Neural crest cell (in vitro differentiated cells): ENCODE data around the gene LSM3. TPM values are rescaled to one million over a fixed set of nuclear protein-coding genes. Genes with fewer than 3 reads are reported as not detected.
"Not testable (repeated sequence)": the region's sequence is repeated elsewhere in the genome, so short reads cannot be mapped to it uniquely, and the experiment has no call there.

ENCODE experiments used
- DNase-seq: peaks from one replicate; pipeline ENCODE4 v3.0.0; 2021; ENCODE audit warnings: low read depth, mixed read lengths, low spot score
- H3K27ac Mint-ChIP-seq: one replicate; pipeline ENCODE4 v1.8.0; 2021; ENCODE audit warnings: mild to moderate bottlenecking, mixed read lengths; ENCODE audit not compliant: unreplicated experiment
- H3K27me3 Mint-ChIP-seq: 2 replicates; pipeline ENCODE4 v1.8.0; 2021; ENCODE audit warnings: low read depth, mild to moderate bottlenecking, mixed read lengths
- H3K36me3 Mint-ChIP-seq: 2 replicates; pipeline ENCODE4 v1.8.0; 2021; ENCODE audit warnings: low read depth, mild to moderate bottlenecking, mixed read lengths
- H3K4me1 Mint-ChIP-seq: 2 replicates; pipeline ENCODE4 v1.8.0; 2021; ENCODE audit warnings: mixed read lengths
- H3K4me3 Mint-ChIP-seq: one replicate; pipeline ENCODE4 v1.8.0; 2021; ENCODE audit warnings: mild to moderate bottlenecking, mixed read lengths
- H3K9me3 Mint-ChIP-seq: 2 replicates; pipeline ENCODE4 v1.8.0; 2021; ENCODE audit warnings: mixed read lengths
- total RNA-seq: library from RNA; stranded (reverse); gene quantifications from 2 replicates; pipeline ENCODE4 v1.2.1, GENCODE V29; 2021
- TF ChIP-seq, protein P1 (sequence below): fragments of 200-600 bp; sonication (generic); conservative IDR thresholded peaks from 2 replicates; pipeline ENCODE4 v1.5.0; 2021; ENCODE audit warnings: antibody characterized with exemption, mild to moderate bottlenecking

Gene LSM3
- total RNA-seq, 1 donor from 2014 or later = 18.3 TPM

DNA sequence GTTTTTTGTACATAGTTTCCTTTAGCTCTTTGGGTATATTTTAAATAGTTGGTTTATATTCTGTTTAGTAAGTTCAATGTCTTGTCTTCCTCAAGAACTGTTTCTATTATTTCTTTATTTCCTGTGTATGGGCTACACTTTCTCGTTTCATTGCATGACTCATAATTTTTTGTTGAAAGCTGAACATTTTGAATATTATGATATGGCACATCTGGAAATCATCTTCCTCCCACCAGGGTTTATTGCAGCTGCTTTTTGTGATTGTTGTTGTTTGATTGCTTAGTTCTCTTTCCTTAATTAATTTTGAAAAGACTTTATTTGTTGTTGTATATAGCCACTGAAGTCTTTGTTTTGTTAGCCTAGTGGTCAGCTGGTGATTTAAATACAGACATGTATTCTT lies 43.8 kb downstream of the LSM3 start:
- H3K27me3 Mint-ChIP-seq = no peaks in the 10 kb centered on the region
- peaks cover 12% of the 10 kb centered on the region for H3K36me3 Mint-ChIP-seq
- peaks cover 25% of the 10 kb centered on the region for H3K4me1 Mint-ChIP-seq
- H3K9me3 Mint-ChIP-seq = peaks cover 19% of the 10 kb centered on the region
- no peak overlapping the region for H3K27ac Mint-ChIP-seq
- no peak for DNase-seq
- TF ChIP-seq, protein P1, sequence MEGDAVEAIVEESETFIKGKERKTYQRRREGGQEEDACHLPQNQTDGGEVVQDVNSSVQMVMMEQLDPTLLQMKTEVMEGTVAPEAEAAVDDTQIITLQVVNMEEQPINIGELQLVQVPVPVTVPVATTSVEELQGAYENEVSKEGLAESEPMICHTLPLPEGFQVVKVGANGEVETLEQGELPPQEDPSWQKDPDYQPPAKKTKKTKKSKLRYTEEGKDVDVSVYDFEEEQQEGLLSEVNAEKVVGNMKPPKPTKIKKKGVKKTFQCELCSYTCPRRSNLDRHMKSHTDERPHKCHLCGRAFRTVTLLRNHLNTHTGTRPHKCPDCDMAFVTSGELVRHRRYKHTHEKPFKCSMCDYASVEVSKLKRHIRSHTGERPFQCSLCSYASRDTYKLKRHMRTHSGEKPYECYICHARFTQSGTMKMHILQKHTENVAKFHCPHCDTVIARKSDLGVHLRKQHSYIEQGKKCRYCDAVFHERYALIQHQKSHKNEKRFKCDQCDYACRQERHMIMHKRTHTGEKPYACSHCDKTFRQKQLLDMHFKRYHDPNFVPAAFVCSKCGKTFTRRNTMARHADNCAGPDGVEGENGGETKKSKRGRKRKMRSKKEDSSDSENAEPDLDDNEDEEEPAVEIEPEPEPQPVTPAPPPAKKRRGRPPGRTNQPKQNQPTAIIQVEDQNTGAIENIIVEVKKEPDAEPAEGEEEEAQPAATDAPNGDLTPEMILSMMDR = no peak
- no peak overlapping the region for H3K4me3 Mint-ChIP-seq

DNA sequence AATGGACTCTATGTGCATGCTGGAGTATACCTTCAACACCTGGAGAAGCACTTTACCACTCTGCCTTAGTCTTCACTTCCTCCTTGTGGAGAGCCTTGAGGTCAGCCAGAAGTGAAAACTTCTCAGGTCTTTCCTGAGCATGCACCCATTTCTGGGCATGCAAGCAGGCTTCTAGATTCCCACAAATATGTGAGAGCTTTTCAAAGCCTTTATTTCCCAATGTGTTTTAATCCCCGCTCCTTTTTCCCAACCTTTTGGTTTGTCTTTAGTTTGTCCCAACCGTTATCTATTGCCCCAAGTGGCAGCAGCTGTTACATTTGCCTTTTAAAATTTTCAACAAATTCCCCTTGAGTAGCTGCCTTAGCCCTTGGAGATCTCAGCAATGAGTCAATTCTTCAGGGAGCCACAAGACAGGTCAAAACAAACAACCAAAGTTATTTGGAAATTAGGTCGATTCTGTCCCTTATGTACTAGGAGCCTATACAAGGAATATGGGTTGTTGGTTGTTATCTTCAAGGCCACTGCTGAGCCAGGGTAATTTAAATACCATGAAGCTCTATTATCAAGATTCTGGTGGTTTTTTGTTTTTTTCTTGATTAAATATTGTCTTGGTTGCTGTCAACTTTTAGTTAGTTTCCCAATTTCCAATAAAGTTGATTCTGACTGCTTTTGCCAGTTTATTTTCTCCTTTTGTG lies 44.4 kb downstream of the LSM3 start:
- peaks cover 25% of the 10 kb centered on the region for H3K4me1 Mint-ChIP-seq
- TF ChIP-seq, protein P1 = no peak
- no peak overlapping the region for H3K27ac Mint-ChIP-seq
- H3K36me3 Mint-ChIP-seq = peaks cover 12% of the 10 kb centered on the region
- H3K4me3 Mint-ChIP-seq = no peak overlapping the region
- DNase-seq = no peak
- no peaks in the 10 kb centered on the region for H3K27me3 Mint-ChIP-seq
- peaks cover 19% of the 10 kb centered on the region for H3K9me3 Mint-ChIP-seq

DNA sequence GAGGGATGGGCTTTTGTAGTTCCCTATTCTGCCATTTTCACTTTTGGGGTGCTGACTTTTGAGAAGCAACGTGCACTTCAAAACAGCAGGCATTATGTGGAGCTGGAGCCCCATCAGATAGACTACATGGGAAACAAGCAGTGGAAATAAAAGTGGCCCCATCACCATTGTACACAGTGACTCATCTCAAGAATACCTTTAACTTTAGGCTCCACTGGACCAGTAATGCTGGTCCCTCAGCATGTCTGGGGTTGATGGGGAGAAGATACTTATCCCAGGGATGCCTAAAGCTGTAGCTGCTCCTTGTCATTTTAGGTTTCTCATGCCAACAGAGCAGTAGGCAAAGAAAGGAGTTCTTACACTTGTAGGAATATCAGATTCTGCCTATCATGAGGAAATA lies 45.0 kb downstream of the LSM3 start:
- Mint-ChIP-seq H3K4me1 (peaks cover 25% of the 10 kb centered on the region), H3K27me3 (no peaks in the 10 kb centered on the region), H3K27ac (no peak overlapping the region), H3K4me3 (no peak overlapping the region), H3K36me3 (peaks cover 12% of the 10 kb centered on the region), H3K9me3 (peaks cover 19% of the 10 kb centered on the region)
- DNase-seq = no peak
- TF ChIP-seq, protein P1 = no peak

DNA sequence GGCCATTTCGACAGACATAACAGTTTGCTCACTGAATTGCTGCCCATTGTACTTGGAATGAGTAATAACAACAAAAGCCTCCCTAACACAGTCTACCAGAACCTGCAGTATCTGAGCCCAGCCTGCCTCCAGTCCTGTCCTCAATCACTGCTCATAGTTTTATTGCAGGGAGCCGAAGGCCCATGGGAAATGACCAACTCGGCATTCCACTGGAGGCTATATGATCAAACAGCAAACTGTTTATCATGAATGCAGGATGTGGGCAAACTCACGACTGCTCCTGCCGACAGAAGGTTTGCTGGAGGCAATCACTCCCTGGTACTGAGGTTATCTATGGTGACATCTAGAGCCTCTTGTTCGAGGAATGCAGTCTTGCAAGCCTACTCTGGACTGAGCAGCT lies 46.3 kb downstream of the LSM3 start:
- no peaks in the 10 kb centered on the region for H3K27me3 Mint-ChIP-seq
- H3K9me3 Mint-ChIP-seq = peaks cover 18% of the 10 kb centered on the region
- H3K4me1 Mint-ChIP-seq = peaks cover 26% of the 10 kb centered on the region
- DNase-seq = no peak
- H3K27ac Mint-ChIP-seq = peak overlapping the region; percentile 93
- H3K4me3 Mint-ChIP-seq = no peak overlapping the region
- TF ChIP-seq, protein P1 = no peak
- H3K36me3 Mint-ChIP-seq = peaks cover 11% of the 10 kb centered on the region

DNA sequence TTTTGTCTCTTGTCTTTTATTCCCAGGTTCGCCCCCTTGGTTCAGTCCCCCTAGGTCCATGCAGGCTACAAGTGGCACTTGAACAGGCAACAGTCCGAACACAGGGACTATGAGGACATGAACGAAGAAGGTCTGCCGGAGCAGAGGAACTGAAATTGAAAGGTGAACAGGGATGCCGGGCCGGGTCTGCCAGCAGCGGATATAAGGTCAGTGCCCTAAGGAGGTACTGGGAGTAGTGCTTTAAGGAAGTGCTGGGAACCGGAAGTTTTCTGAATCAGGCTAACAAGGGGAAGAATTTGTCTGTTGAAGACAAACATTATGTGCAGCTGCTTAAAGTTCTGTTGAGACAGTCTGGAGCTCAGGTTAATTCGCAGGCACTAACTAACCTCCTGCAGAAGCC lies 46.8 kb downstream of the LSM3 start:
- no peak for DNase-seq
- H3K27me3 Mint-ChIP-seq = no peaks in the 10 kb centered on the region

DNA sequence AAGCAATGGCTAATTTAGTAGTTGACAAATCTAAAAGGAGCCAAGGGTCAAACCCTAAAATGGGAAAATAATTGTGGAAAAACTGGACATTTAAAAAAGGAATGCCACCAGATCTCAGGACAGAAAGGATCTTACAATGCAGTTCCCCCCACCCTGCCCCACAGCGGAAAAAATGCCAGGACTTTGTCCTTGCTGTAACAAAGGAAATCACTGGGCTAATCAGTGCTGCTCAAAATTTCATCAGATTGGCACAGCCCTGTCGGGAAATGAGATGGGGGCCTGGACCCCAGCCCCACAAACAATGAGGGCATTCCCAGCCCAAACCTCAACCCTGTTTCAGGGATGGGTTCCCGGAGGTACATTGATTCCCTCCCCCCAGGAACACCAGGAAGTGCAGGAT lies 47.7 kb downstream of the LSM3 start:
- H3K4me1 Mint-ChIP-seq = peaks cover 35% of the 10 kb centered on the region
- DNase-seq, H3K27me3 Mint-ChIP-seq, H3K36me3 Mint-ChIP-seq, H3K27ac Mint-ChIP-seq, H3K4me3 Mint-ChIP-seq, H3K9me3 Mint-ChIP-seq: not testable (repeated sequence)

More for the DNA sequence above, 46.8 kb downstream of the LSM3 start:
- TF ChIP-seq, protein P1 = no peak
- Mint-ChIP-seq H3K4me3 (no peak overlapping the region), H3K27ac (peak overlapping the region; percentile 93), H3K36me3 (peaks cover 7% of the 10 kb centered on the region), H3K9me3 (peaks cover 15% of the 10 kb centered on the region), H3K4me1 (peaks cover 31% of the 10 kb centered on the region)
